22Rv1 (cell line): Measurements from ENCODE around the gene WWOX.
A peak's percentile ranks its signal among the peaks of the same experiment; 100 is the strongest.

ENCODE experiments used
- H3K27ac ChIP-seq: fragments of 450-650 bp; 2 replicates; pipeline ENCODE4 v1.5.1; 2017
- ZFX ChIP-seq: fragments of 450-650 bp; IDR thresholded peaks from 2 replicates; pipeline ENCODE4 v1.6.1; 2017; ENCODE audit warnings: antibody characterized with exemption, borderline replicate concordance
- TF ChIP-seq, protein P1 (sequence below): fragments of 450-650 bp; IDR thresholded peaks from 2 replicates; pipeline ENCODE4 v1.5.1; 2017; ENCODE audit warnings: mild to moderate bottlenecking

WWOX gene

DNA sequence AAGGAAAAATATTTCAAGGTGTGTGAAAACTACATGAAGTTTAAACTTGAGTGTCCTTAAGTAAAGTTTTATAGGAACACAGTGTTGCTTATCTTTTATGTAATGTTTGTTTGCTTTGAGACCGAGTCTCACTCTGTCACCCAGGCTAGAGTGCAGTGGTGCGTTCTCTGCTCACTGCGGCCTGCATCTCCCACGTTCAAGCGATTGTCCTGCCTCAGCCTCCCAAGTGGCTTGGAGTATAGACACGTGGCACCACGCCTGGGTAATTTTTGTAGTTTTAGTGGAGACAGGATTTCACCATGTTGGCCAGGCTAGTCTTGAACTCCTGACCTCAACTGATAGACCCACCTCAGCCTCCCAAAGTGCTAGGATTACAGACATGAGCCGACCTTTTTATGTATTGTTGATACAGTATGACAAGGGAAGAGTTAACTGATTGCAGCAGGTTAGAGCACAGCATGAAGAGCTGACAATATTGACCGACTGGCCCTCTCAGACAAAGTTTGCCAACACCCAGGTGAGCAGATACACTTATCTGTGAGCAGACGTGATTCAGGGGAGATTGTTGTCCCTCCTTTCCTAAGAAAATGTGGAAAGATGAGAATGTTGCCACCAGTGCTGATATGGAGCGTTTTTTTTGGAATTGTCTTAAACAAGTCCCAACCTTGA lies 373.7 kb downstream of the WWOX start:
- H3K27ac ChIP-seq = no peak overlapping the region
- TF ChIP-seq, protein P1, sequence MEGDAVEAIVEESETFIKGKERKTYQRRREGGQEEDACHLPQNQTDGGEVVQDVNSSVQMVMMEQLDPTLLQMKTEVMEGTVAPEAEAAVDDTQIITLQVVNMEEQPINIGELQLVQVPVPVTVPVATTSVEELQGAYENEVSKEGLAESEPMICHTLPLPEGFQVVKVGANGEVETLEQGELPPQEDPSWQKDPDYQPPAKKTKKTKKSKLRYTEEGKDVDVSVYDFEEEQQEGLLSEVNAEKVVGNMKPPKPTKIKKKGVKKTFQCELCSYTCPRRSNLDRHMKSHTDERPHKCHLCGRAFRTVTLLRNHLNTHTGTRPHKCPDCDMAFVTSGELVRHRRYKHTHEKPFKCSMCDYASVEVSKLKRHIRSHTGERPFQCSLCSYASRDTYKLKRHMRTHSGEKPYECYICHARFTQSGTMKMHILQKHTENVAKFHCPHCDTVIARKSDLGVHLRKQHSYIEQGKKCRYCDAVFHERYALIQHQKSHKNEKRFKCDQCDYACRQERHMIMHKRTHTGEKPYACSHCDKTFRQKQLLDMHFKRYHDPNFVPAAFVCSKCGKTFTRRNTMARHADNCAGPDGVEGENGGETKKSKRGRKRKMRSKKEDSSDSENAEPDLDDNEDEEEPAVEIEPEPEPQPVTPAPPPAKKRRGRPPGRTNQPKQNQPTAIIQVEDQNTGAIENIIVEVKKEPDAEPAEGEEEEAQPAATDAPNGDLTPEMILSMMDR = no peak
- no peak for TF ChIP-seq ZFX

GRCh38 chr16:78474762-78475161 lies 375.3 kb downstream of the WWOX start:
- no peak overlapping the region for H3K27ac ChIP-seq
- TF ChIP-seq, protein P1 = no peak
- no peak for TF ChIP-seq ZFX

DNA sequence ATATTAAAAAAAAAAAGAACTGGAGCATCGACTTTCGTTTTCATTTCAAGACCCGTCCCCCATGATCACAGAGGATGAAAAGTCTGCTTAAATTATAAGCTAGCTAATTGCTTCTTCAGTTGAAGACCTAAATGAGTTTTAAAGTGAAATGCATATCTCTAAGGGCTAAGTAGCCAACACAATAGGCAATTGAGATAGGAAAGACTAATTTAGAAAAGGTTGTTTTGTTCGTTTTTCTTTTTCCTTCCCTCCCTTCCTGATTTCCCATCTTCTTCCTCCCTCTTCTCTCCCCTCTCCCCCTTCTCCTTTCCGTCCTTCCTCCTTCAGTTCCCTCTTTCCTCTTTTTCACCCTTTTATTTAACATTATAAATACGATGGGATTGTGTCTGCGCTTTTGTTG lies 377.2 kb downstream of the WWOX start:
- no peak overlapping the region for H3K27ac ChIP-seq
- TF ChIP-seq ZFX = no peak
- TF ChIP-seq, protein P1 = no peak

- TF ChIP-seq, protein P1 = peak; percentile 80
- TF ChIP-seq ZFX = no peak
- H3K27ac ChIP-seq = no peak overlapping the region
Measured at GRCh38 chr16:78478267-78478861, 378.9 kb downstream of the WWOX start.

DNA sequence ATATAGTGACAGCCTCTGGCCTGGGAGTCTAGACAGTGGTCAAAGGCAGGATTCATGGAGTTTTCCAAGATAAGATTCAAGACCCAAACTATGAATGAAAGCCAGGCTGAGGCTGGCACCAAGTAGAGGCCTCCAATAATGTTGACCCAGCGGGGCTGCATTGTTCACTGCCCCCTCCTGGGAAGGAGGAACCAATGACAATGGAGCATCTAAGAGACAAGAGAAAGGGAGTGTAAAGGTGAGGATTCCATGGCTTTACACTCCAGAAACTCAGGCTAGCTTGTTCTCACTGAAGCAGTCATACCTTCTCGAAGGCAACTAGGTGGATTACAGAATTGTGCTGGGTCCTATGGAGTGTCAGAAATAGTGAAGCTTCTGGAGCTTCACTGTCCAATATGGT lies 380.3 kb downstream of the WWOX start:
- H3K27ac ChIP-seq = no peak overlapping the region
- TF ChIP-seq, protein P1 = no peak
- TF ChIP-seq ZFX = no peak

DNA sequence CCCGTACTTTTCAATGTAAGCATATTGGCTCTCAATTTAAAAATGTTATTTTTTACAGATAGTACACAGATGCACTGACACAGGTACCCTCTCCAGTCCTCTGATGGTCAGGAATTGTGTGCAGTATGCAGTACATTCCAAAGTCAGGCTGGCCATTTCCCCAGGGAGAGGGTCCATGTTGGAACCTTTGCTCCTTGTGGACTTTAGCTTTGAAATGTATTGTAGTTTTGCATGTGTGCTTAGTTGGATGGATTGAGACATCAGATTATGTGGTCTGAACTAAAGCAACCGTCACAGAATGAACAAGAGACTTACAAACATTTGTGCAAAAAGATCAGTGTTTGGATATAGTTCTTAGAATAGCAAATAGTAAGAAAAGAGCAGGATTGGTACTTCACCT lies 381.1 kb downstream of the WWOX start:
- H3K27ac ChIP-seq = no peak overlapping the region
- no peak for TF ChIP-seq ZFX
- TF ChIP-seq, protein P1 = no peak
